Right forelimb (tissue), 1 donor: ENCODE data around the gene CNDP2.
A peak's percentile ranks its signal among the peaks of the same experiment; 100 is the strongest.

Source experiments
- DNase-seq: peaks from one replicate; pipeline ENCODE4 v3.0.0-alpha.2; 2018

The CNDP2 gene

GRCh38 chr18:74501386-74501785 lies 5.2 kb downstream of the CNDP2 start:
- DNase-seq: peak; percentile 30

GRCh38 chr18:74503137-74503536 lies 7.0 kb downstream of the CNDP2 start:
- DNase-seq: no peak

GRCh38 chr18:74505776-74506175 lies 9.6 kb downstream of the CNDP2 start:
- no peak for DNase-seq

GRCh38 chr18:74506448-74507084 lies 10.4 kb downstream of the CNDP2 start:
- DNase-seq: peak; percentile 94

- no peak for DNase-seq
Measured at GRCh38 chr18:74507097-74507881, 11.1 kb downstream of the CNDP2 start.

- DNase-seq: no peak
Measured at GRCh38 chr18:74507927-74508326, 11.8 kb downstream of the CNDP2 start.

GRCh38 chr18:74508366-74508765 lies 12.2 kb downstream of the CNDP2 start:
- no peak for DNase-seq

GRCh38 chr18:74508821-74509225 lies 12.7 kb downstream of the CNDP2 start:
- DNase-seq: no peak

GRCh38 chr18:74509856-74510769 lies 13.9 kb downstream of the CNDP2 start:
- no peak for DNase-seq

GRCh38 chr18:74510770-74511095 lies 14.6 kb downstream of the CNDP2 start:
- DNase-seq: no peak

- DNase-seq: no peak
Measured at GRCh38 chr18:74511823-74512222, 15.7 kb downstream of the CNDP2 start.

- DNase-seq: no peak
Measured at GRCh38 chr18:74512321-74513053, 16.3 kb downstream of the CNDP2 start.

GRCh38 chr18:74513149-74513882 lies 17.2 kb downstream of the CNDP2 start:
- no peak for DNase-seq

- no peak for DNase-seq
Measured at GRCh38 chr18:74513883-74514205, 17.7 kb downstream of the CNDP2 start.

GRCh38 chr18:74514860-74515495 lies 18.8 kb downstream of the CNDP2 start:
- no peak for DNase-seq

- DNase-seq: no peak
Measured at GRCh38 chr18:74515620-74516231, 19.6 kb downstream of the CNDP2 start.

GRCh38 chr18:74516271-74517235 lies 20.4 kb downstream of the CNDP2 start:
- no peak for DNase-seq

GRCh38 chr18:74517236-74517630 lies 21.1 kb downstream of the CNDP2 start:
- no peak for DNase-seq

- DNase-seq: no peak
Measured at GRCh38 chr18:74518456-74519295, 22.5 kb downstream of the CNDP2 start.
